Muscle of leg (tissue), 11 donors: Measurements from ENCODE around the gene OLFM2. TPM values are rescaled to one million over a fixed set of nuclear protein-coding genes. Genes with fewer than 3 reads are reported as not detected.
A peak's percentile ranks its signal among the peaks of the same experiment; 100 is the strongest.

Experiments
- DNase-seq: peaks from one replicate; pipeline ENCODE4 v3.0.0; 2013
- H3K27ac ChIP-seq: one replicate; pipeline ENCODE4 v1.5.1; 2013; ENCODE audit warnings: mild to moderate bottlenecking, low read length, control low read depth
- H3K27me3 ChIP-seq: one replicate; pipeline ENCODE4 v1.6.1; 2013; ENCODE audit warnings: low read length; ENCODE audit not compliant: control insufficient read depth, insufficient read depth
- H3K36me3 ChIP-seq: one replicate; pipeline ENCODE4 v1.6.1; 2013; ENCODE audit warnings: low read length; ENCODE audit not compliant: control insufficient read depth, insufficient read depth
- H3K4me1 ChIP-seq: one replicate; pipeline ENCODE4 v1.6.1; 2013; ENCODE audit warnings: low read length; ENCODE audit not compliant: control insufficient read depth, insufficient read depth
- H3K4me3 ChIP-seq: one replicate; pipeline ENCODE4 v1.5.1; 2013; ENCODE audit warnings: low read length, control low read depth
- H3K9me3 ChIP-seq: replicated peaks from 2 replicates; pipeline ENCODE4 v1.6.1; 2013; ENCODE audit warnings: low read depth, low read length; ENCODE audit not compliant: control insufficient read depth
- WGBS: methylation state at CpG from one replicate; pipeline ENCODE4 v1.1.5; 2013; ENCODE audit warnings: missing lambda C conversion rate; ENCODE audit not compliant: insufficient coverage; 5-methylcytosine and 5-hydroxymethylcytosine counted together
- polyA plus RNA-seq, 8 donors: library from polyadenylated mRNA; unstranded; fragments of 120-200 nt; gene quantifications; one replicate each; pipeline versions ENCODE4 v1.2.1 to v1.2.3, GENCODE V29; 2013; ENCODE audit warnings: inconsistent platforms in 1 of 8, low replicate concordance in 1 of 8; ENCODE audit not compliant: insufficient read length in 8 of 8, insufficient read depth in 1 of 8
- total RNA-seq: library from RNA; stranded (reverse); fragments of 120-200 nt; gene quantifications from one replicate; pipeline ENCODE4 v1.2.4, GENCODE V29; 2013

Gene OLFM2
- total and polyA plus RNA-seq, 9 donors, result 13.1 to 52.0 (median 31.0) TPM

DNA sequence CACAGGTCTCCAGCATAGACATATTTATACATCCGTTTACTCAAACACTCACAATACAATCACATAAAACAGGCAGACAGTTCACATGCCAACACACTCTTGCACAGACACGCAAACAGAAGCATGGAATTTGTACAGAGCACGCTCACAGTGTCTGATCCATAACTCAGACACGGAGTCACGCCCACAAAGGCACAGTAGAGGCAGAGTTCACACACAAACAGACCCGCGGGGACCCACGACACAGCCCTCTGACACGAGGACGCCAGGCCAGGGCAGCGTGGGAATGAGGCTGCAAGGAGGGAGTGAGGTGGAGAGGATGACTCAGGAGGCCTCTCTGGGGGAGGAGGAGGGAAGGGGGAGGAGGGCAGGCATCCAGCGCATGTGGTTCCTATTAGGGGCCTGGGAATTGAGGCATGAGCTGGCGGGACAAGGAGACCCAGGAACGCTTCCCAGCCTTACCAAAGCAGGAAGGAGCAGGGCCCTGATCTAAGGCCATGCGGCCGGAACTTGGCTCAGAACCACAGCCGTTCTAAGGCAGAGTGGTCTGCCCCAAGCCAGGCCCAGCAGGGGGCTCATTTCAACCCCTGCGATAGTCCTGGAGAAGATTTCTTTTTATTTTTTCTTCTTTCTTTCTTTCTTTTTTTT is 9.1 kb upstream of the OLFM2 start:
- Histone ChIP-seq H3K4me3 (no peak overlapping the region), H3K4me1 (peaks cover 21% of the 10 kb centered on the region), H3K27ac (peak overlapping the region; percentile 92), H3K36me3 (no peaks in the 10 kb centered on the region), H3K9me3 (peaks cover 8% of the 10 kb centered on the region), H3K27me3 (no peaks in the 10 kb centered on the region)
- 10% methylated on average over 17 of the region's 18 CpGs for WGBS
- DNase-seq, result peak; percentile 98

- H3K9me3 ChIP-seq, result peaks cover 8% of the 10 kb centered on the region
- H3K36me3 ChIP-seq, result no peaks in the 10 kb centered on the region
- 100% methylated on average over 1 of the region's 6 CpGs for WGBS
- DNase-seq, result no peak
- no peak overlapping the region for H3K4me3 ChIP-seq
- H3K27me3 ChIP-seq, result no peaks in the 10 kb centered on the region
- H3K27ac ChIP-seq, result no peak overlapping the region
- peaks cover 21% of the 10 kb centered on the region for H3K4me1 ChIP-seq
Measured at GRCh38 chr19:9943744-9944143, 7.4 kb upstream of the OLFM2 start.

- H3K27ac ChIP-seq, result no peak overlapping the region
- no CpG with 5 or more reads among the region's 1 CpG for WGBS
Measured at GRCh38 chr19:9941671-9942070, 5.4 kb upstream of the OLFM2 start.

GRCh38 chr19:9941231-9941630 is 4.9 kb upstream of the OLFM2 start:
- H3K9me3 ChIP-seq, result peaks cover 8% of the 10 kb centered on the region
- no peaks in the 10 kb centered on the region for H3K36me3 ChIP-seq
- H3K27me3 ChIP-seq, result peaks cover 8% of the 10 kb centered on the region
- WGBS, result 44% methylated on average over 1 of the region's 1 CpG
- peaks cover 18% of the 10 kb centered on the region for H3K4me1 ChIP-seq
- no peak overlapping the region for H3K4me3 ChIP-seq
- DNase-seq, result no peak
- no peak overlapping the region for H3K27ac ChIP-seq

More at GRCh38 chr19:9941671-9942070, 5.4 kb upstream of the OLFM2 start:
- H3K4me1 ChIP-seq, result peaks cover 17% of the 10 kb centered on the region
- H3K27me3 ChIP-seq, result peaks cover 6% of the 10 kb centered on the region
- no peak for DNase-seq
- H3K4me3 ChIP-seq, result no peak overlapping the region
- H3K9me3 ChIP-seq, result peaks cover 8% of the 10 kb centered on the region
- H3K36me3 ChIP-seq, result no peaks in the 10 kb centered on the region

DNA sequence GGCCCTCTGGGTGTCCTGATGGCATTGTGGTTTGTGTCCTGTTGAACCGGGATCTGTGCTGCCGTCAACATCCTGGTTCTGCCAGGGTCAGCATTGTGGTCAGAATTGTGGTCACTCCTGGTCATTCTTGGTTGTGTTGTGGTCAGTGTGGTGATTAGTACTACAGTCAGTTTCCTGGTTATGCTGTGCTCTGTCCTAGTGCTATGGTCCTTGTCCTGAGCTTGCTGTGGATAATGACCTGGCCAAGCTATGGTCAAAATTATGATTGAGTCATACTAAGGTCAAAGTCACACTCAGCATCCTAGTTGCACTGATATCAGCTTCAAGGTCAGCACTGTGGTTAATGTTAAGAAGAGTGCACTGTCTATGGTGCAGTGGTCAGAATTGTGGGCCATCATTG is 4.5 kb upstream of the OLFM2 start:
- H3K36me3 ChIP-seq, result no peaks in the 10 kb centered on the region
- H3K27me3 ChIP-seq, result peaks cover 10% of the 10 kb centered on the region
- no peak overlapping the region for H3K27ac ChIP-seq
- no peak overlapping the region for H3K4me3 ChIP-seq
- peaks cover 8% of the 10 kb centered on the region for H3K9me3 ChIP-seq
- 80% methylated on average over 2 of the region's 2 CpGs for WGBS
- peaks cover 18% of the 10 kb centered on the region for H3K4me1 ChIP-seq
- no peak for DNase-seq

- no peaks in the 10 kb centered on the region for H3K36me3 ChIP-seq
- peaks cover 24% of the 10 kb centered on the region for H3K27me3 ChIP-seq
- H3K4me1 ChIP-seq, result peaks cover 24% of the 10 kb centered on the region
- H3K4me3 ChIP-seq, result no peak overlapping the region
- no CpG with 5 or more reads among the region's 3 CpGs for WGBS
- peak; percentile 58 for DNase-seq
- peaks cover 8% of the 10 kb centered on the region for H3K9me3 ChIP-seq
- no peak overlapping the region for H3K27ac ChIP-seq
Measured at GRCh38 chr19:9939301-9939913, 3.1 kb upstream of the OLFM2 start.

GRCh38 chr19:9937001-9937411 is 691 bp upstream of the OLFM2 start:
- Histone ChIP-seq H3K27ac (no peak overlapping the region), H3K27me3 (peaks cover 28% of the 10 kb centered on the region), H3K4me3 (no peak overlapping the region), H3K4me1 (peaks cover 31% of the 10 kb centered on the region), H3K36me3 (no peaks in the 10 kb centered on the region), H3K9me3 (peaks cover 5% of the 10 kb centered on the region)
- 7% methylated on average over 11 of the region's 20 CpGs for WGBS
- DNase-seq, result peak; percentile 39

GRCh38 chr19:9935506-9936325 is 599 bp downstream of the OLFM2 start:
- H3K4me1 ChIP-seq, result peaks cover 34% of the 10 kb centered on the region
- peak overlapping the region; percentile 51 for H3K4me3 ChIP-seq
- no peak overlapping the region for H3K27ac ChIP-seq
- H3K27me3 ChIP-seq, result peaks cover 28% of the 10 kb centered on the region
- DNase-seq, result peak; percentile 34
- H3K36me3 ChIP-seq, result no peaks in the 10 kb centered on the region
- under 1% methylated on average over 25 of the region's 44 CpGs for WGBS
- H3K9me3 ChIP-seq, result no peaks in the 10 kb centered on the region

DNA sequence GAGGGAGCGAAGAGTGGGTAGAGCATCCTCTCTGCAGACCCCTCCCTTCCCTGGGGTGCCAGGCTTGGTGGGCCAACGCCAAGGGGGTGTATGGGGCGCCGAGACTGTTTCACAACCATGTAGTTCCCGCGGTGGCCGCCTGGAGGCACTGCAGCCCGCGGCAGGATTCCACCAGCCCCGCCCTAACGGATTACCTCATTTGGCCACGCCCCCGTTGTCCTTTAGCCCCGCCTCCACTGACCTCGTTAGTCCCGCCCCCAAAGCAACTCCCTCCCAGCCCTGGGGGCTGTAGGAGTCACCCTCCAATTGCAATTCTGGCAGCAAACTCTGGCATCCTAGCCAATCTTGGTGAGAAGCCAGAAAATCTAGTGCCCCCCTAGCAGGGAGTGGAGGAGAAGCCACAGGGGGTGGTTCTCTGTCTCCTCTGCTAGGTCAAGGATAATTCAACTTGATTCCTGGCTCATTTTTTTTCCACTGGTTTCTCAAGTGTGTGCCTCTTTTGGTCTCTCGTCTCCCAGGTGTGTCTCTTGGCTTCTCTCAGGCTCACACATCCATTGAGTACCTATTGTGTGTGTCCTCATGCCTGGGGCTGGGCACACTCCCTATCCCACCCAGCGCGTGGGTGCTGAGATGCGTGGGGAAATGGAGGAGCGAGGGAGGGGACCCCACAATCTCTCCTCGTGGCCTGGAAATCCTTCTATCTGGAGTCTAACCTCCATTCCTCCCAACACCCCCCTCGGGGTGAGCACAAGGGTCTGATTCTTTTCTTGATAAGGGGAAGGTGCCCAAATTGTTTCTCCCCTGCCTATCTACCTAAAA is 2.0 kb downstream of the OLFM2 start:
- H3K36me3 ChIP-seq, result no peaks in the 10 kb centered on the region
- H3K9me3 ChIP-seq, result no peaks in the 10 kb centered on the region
- peak; percentile 68 for DNase-seq
- peaks cover 34% of the 10 kb centered on the region for H3K4me1 ChIP-seq
- peaks cover 28% of the 10 kb centered on the region for H3K27me3 ChIP-seq
- WGBS, result 0% methylated on average over 9 of the region's 23 CpGs
- no peak overlapping the region for H3K4me3 ChIP-seq
- no peak overlapping the region for H3K27ac ChIP-seq
